Stimulated activated CD8-positive, alpha-beta memory T cell treated with anti-CD3 and anti-CD28 coated beads, Interleukin-4, amount 100 ng/mL, for 4 hours (primary cell): ENCODE data around the gene NCKAP5L.
"Not testable (repeated sequence)": the region's sequence is repeated elsewhere in the genome, so short reads cannot be mapped to it uniquely, and the experiment has no call there.

ENCODE experiments used
- DNase-seq, 2 donors: peaks; one replicate each; pipeline ENCODE4 v3.0.0-alpha.2; 2020; ENCODE audit warnings: low read depth in 2 of 2, low spot score in 1 of 2

NCKAP5L gene

GRCh38 chr12:49780914-49781313 lies 47.3 kb downstream of the NCKAP5L start:
- DNase-seq, result not testable (repeated sequence)

DNA sequence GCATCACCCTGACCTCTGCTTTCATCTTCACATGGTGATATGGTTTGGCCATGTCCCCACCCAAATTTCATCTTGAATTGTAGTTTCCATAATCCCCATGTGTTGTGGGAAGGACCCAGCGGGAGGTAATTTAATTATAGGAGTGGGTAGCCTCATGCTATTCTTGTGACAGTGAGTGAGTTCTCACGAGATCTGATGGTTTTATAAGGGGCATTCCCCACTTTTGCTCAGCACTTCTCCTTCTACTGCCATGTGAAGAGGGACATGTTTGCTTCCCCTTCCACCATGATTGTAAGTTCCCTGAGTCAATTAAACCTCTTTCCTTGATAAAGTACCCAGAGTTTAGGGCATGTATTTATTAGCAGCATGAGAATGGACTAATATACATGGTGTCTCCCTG lies 48.6 kb downstream of the NCKAP5L start:
- no peak for DNase-seq

GRCh38 chr12:49777800-49778748 lies 50.1 kb downstream of the NCKAP5L start:
- peak; percentile 45 to 65 for DNase-seq

- DNase-seq, result no peak
Observed at GRCh38 chr12:49777341-49777740, 50.9 kb downstream of the NCKAP5L start.

GRCh38 chr12:49776858-49777257 lies 51.4 kb downstream of the NCKAP5L start:
- no peak for DNase-seq

GRCh38 chr12:49776413-49776812 lies 51.8 kb downstream of the NCKAP5L start:
- DNase-seq, result peak in 1 of 2 donors; percentile 14

GRCh38 chr12:49773102-49773501 lies 55.1 kb downstream of the NCKAP5L start:
- not testable (repeated sequence) for DNase-seq

DNA sequence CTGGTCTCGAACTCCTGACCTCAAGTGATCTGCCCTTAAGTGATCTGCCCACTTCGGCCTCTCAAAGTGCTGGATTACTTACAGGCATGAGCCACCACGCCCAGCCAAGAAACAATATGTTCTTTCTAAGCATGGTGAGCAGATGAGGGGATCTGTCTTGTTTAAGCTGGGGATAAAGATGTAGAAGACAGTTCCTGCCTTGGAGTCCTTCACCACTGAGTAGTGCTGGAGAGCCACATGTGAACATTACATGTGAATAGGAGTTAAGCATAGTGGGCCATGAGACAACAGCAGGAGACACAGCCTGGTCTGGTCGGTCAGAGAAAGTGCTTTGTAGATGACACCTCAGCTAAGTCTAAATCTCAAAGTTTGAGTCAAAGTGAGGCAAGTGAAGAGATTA lies 60.9 kb downstream of the NCKAP5L start:
- DNase-seq, result no peak

DNA sequence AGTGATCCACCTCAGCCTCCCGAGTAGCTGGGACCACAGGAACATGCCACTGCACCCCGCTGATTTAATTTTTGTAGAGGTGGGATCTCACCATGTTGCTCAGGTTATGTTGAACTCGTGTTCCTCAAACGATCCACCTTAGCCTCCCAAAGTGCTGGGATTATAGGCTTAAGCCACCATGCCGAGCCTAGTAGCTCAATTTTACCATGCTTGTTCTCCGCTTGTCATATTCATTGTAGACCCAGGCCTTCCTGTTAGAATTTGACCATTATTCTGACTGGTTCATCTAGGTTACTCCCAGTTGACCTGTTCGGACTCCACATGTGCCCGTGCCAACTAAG lies 62.1 kb downstream of the NCKAP5L start:
- DNase-seq, result no peak

- no peak for DNase-seq
Observed at GRCh38 chr12:49764126-49764525, 64.1 kb downstream of the NCKAP5L start.

DNA sequence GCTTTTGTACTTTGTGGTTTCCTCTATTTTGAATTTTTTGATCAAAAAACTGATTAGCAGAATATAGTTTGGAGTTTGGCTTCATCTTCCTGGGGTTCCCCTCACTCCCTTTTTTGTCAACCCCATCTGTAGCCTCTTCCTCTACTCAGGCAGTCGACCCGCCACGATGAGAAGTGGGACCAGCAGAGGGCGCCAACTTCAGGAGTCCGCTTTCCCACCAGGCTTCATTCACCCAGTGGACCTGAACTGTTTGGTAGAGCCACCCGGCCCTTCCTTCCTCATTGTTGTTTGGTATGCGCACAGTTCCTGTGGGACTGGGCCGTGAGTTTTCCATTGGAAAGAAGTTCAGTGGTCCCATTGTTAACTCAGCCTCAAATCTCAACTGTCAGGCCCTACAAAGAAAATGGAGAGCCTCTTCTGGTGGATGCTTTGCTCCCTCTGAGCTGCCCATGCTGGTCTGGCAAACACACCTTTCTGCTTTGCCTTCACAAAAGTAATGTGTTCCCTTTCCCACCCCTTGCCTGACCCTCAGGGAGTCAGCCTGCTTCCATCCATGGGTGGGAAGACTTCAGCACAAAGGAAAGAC lies 65.1 kb downstream of the NCKAP5L start:
- peak; percentile 41 to 64 for DNase-seq

DNA sequence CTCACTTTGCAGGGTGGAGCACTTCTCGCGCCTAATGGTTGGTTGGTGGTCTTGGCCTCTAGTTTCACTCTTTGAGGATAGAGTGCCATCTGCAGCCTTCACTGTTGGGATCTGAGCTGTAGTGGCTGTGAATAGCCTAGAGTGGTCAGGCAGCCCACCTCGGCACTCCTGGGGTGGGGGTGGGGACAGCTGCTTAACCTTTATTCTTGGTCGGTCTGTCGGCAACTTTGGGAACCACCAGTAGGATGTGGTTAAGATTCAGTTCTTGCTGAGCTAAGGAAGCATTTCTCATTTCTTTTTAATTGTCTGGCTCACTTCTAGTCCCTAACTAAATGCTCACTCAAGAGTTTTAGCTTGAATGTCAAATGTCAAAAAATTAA lies 65.8 kb downstream of the NCKAP5L start:
- DNase-seq, result no peak

GRCh38 chr12:49761677-49762467 lies 66.3 kb downstream of the NCKAP5L start:
- DNase-seq, result no peak

DNA sequence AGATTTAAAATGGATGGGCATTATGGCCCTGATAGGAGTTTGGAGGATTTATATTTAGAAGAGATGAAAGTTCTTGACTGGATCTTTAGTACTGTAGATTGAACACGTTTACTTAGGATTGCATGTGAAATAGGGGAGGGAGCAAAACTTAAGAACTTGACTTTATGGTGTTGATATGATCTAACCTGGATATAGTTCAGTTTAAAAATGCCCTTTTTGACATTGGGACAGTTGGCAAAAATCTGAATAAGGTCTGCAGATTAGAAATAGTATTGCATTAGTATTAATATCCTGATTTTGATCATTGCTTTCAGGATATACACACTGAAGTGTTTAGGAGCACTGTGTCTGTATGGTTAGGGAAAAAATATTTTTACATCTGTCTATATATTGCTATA lies 77.2 kb downstream of the NCKAP5L start:
- no peak for DNase-seq

GRCh38 chr12:49750027-49750995 lies 77.9 kb downstream of the NCKAP5L start:
- peak in 1 of 2 donors; percentile 12 for DNase-seq

DNA sequence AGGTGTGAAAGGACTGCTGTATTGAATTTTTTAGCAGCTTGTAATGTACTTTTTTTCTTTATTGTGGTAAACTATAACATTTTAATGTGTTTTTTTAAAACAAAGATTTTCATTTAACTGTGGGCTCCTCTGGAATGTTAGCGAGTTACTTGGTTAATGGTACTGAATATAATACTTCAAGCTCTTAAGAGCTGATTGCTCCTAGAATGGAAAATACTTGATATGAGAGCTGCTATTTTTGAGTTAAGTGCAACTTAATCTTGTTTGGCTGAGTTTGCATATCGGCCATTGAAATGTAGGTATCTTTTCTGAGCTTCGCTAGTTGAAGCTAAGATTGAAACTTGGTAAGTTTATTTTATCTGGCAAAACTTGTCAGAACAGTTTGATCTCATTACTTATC lies 79.4 kb downstream of the NCKAP5L start:
- DNase-seq, result no peak

DNA sequence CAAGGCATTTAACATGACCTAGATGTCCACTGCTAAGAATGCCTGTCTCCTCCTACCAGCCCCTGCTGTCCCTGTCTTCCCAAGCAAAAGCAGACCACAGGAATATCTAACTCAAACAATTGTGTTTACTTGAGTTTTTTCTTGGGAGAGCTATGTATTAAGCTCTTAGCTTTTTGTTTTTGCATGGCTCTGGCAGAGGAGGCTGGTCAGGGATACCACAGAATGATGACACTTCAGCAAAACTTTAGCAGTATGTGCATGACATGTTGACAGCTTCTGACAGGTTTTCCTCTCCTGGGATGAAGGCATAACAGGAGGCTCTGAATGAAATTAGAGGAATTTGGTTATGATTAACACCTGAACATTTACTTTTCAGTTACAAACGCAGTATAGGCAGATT lies 79.9 kb downstream of the NCKAP5L start:
- DNase-seq, result no peak

- DNase-seq, result no peak
Observed at GRCh38 chr12:49744363-49744885, 83.8 kb downstream of the NCKAP5L start.

- DNase-seq, result peak; percentile 71 to 80
Observed at GRCh38 chr12:49741882-49742620, 86.2 kb downstream of the NCKAP5L start.
